MCF 10A (cell line): Measurements from ENCODE around the gene IL10RB. TPM values are rescaled to one million over a fixed set of nuclear protein-coding genes. Genes with fewer than 3 reads are reported as not detected.
A peak's percentile ranks its signal among the peaks of the same experiment; 100 is the strongest.

Experiments
- BruUV-seq: library from RNA; stranded (reverse); fragments of 400-500 nt; replicated peaks from 2 replicates; lab custom pipeline; 2021; lab: Mats Ljungman, UMichigan
- CTCF ChIA-PET: fragments of 300-600 bp; sonication (Branson Sonifier 250); formaldehyde crosslinking; extraction: SDS; loops from one replicate; lab custom pipeline; 2021; ENCODE audit warnings: antibody characterized with exemption, inconsistent platforms; lab: Yijun Ruan, JAX
- POLR2A ChIA-PET: fragments of 300-600, 350-650 bp; sonication (Branson Sonifier 250); formaldehyde crosslinking; extraction: SDS; loops from one replicate; lab custom pipeline; 2020; ENCODE audit warnings: antibody characterized with exemption, inconsistent platforms; lab: Yijun Ruan, JAX
- DNase-seq: peaks from one replicate; pipeline ENCODE4 v3.0.0-alpha.2; 2018; ENCODE audit not compliant: unreplicated experiment
- H3K27ac Mint-ChIP-seq: one replicate; pipeline ENCODE4 v1.8.0; 2022; ENCODE audit warnings: mild to moderate bottlenecking, low read depth, mixed read lengths; ENCODE audit not compliant: unreplicated experiment
- H3K27me3 Mint-ChIP-seq: one replicate; pipeline ENCODE4 v1.8.0; 2022; ENCODE audit warnings: mixed read lengths; ENCODE audit not compliant: insufficient read depth, unreplicated experiment
- H3K36me3 Mint-ChIP-seq: one replicate; pipeline ENCODE4 v1.8.0; 2022; ENCODE audit warnings: mild to moderate bottlenecking, moderate library complexity, mixed read lengths; ENCODE audit not compliant: insufficient read depth, unreplicated experiment
- H3K4me1 Mint-ChIP-seq: one replicate; pipeline ENCODE4 v1.8.0; 2022; ENCODE audit warnings: mixed read lengths; ENCODE audit not compliant: insufficient read depth, unreplicated experiment
- H3K4me3 Mint-ChIP-seq: one replicate; pipeline ENCODE4 v1.8.0; 2022; ENCODE audit warnings: mild to moderate bottlenecking, moderate library complexity, mixed read lengths; ENCODE audit not compliant: unreplicated experiment
- H3K9me3 Mint-ChIP-seq: one replicate; pipeline ENCODE4 v1.8.0; 2022; ENCODE audit warnings: mixed read lengths; ENCODE audit not compliant: unreplicated experiment
- intact Hi-C: fragments of 100-400 bp; cut with micrococcal nuclease; formaldehyde crosslinking; loops from 2 replicates; pipeline ENCODE4 v1.14.1; 2022
- total RNA-seq: library from RNA; stranded (reverse); gene quantifications from 2 replicates; pipeline ENCODE4 v1.2.3, GENCODE V29; 2022
- TF ChIP-seq, protein P1 (sequence below): fragments of 200-600 bp; IDR thresholded peaks from one replicate; pipeline ENCODE4 v1.8.0; 2022; ENCODE audit warnings: antibody characterized with exemption, mild to moderate bottlenecking; ENCODE audit not compliant: unreplicated experiment

IL10RB gene
- total RNA-seq, 1 experiment from 2014 or later: 23.2 TPM

DNA sequence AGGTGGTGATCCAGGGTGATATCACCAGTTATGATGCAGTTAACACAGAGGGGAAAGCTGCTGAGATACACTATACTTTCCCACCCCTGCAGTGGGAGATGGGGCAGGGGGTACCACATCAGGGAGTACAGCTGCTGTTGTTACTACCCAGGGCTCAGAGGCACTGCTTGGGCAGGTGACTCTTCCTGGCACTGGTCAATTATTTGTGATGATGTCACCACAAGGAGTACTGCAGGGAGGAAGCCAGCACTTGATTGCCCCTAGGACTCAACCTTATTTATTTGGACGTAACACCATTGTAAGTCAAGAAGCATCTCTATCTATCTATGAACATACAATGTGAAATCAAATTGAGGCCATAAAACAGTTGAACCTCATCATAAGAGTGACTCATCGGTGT, 68.7 kb downstream of the IL10RB start:
- CTCF ChIA-PET: interaction anchor here (0.7 kb wide), 1 partner anchor 137 kb away, joined by 3 read pairs; no protein-coding TSS in a partner anchor
- peaks cover 14% of the 10 kb centered on the region for H3K9me3 Mint-ChIP-seq
- H3K27ac Mint-ChIP-seq: no peak overlapping the region
- BruUV-seq: no TSS peak
- TF ChIP-seq, protein P1, sequence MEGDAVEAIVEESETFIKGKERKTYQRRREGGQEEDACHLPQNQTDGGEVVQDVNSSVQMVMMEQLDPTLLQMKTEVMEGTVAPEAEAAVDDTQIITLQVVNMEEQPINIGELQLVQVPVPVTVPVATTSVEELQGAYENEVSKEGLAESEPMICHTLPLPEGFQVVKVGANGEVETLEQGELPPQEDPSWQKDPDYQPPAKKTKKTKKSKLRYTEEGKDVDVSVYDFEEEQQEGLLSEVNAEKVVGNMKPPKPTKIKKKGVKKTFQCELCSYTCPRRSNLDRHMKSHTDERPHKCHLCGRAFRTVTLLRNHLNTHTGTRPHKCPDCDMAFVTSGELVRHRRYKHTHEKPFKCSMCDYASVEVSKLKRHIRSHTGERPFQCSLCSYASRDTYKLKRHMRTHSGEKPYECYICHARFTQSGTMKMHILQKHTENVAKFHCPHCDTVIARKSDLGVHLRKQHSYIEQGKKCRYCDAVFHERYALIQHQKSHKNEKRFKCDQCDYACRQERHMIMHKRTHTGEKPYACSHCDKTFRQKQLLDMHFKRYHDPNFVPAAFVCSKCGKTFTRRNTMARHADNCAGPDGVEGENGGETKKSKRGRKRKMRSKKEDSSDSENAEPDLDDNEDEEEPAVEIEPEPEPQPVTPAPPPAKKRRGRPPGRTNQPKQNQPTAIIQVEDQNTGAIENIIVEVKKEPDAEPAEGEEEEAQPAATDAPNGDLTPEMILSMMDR: no peak
- DNase-seq: no peak
- no peaks in the 10 kb centered on the region for H3K27me3 Mint-ChIP-seq
- H3K36me3 Mint-ChIP-seq: peaks cover 32% of the 10 kb centered on the region
- intact Hi-C loops: no loop called here
- H3K4me3 Mint-ChIP-seq: no peak overlapping the region
- POLR2A ChIA-PET: interaction anchor here (1.9 kb wide), 1 partner anchor 10 kb away, joined by 11 read pairs; the partner anchor contains the start of gene IFNAR1
- H3K4me1 Mint-ChIP-seq: no peaks in the 10 kb centered on the region

DNA sequence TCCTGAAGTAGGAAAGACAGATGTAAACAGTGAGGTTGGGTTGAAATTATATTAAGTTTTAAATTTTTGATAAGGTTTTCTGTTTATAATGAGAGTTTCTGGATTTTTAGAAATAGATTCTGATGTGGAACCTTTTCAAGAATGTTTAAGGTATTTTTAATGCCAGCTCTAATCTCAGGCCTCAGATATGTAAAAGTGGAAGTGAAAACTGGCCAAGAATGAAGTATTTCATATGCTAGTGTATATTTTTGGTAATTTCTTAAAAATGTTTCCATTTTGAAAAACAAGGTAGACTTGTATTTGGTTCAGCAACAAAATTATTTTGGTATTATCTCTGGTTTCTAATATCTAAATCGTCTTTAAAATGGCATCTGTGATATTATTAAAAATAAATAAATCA, 73.0 kb downstream of the IL10RB start:
- Mint-ChIP-seq H3K9me3 (no peaks in the 10 kb centered on the region), H3K27ac (no peak overlapping the region), H3K36me3 (peaks cover 40% of the 10 kb centered on the region), H3K4me3 (no peak overlapping the region), H3K4me1 (no peaks in the 10 kb centered on the region), H3K27me3 (no peaks in the 10 kb centered on the region)
- intact Hi-C loops: no loop called here
- ChIA-PET POLR2A (interaction anchor here (1.2 to 2.4 kb wide), 4 partner anchors 8 to 108 kb away, joined by 3 to 15 read pairs (median 4); partner anchors contain the start of gene IFNAR1), CTCF (interaction anchor here (1.0 to 4.5 kb wide), 3 partner anchors 9 to 46 kb away, joined by 3 to 20 read pairs (median 4); no protein-coding TSS in a partner anchor)
- DNase-seq: no peak
- TF ChIP-seq, protein P1: no peak
- no TSS peak for BruUV-seq

DNA sequence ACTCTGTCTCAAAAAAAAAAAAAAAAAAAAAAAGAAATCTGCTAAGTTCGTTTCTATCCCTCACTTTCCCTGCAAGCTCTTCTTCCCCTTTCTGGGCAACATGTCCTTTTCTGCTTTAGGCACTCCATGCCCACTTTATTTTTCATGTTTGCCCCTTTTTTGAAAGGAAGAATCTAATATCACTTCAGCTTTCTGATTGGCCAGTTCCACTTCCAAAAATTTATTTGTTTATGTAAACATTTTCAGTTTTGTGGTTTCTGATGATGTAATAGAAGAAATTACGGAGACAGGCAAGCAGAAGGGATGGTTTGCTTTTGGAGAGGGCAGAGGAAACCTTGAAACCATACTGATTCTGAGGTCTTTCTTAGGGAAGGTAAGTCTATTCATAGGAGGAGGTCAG, 73.8 kb downstream of the IL10RB start:
- peak overlapping the region; percentile 70 for H3K27ac Mint-ChIP-seq
- no peaks in the 10 kb centered on the region for H3K4me1 Mint-ChIP-seq
- CTCF ChIA-PET: interaction anchor here (1.5 to 4.5 kb wide), 2 partner anchors 21 to 45 kb away, joined by 4 to 20 read pairs; no protein-coding TSS in a partner anchor
- POLR2A ChIA-PET: interaction anchor here (0.9 to 2.4 kb wide), 4 partner anchors 9 to 109 kb away, joined by 3 to 15 read pairs (median 4); partner anchors contain the start of gene IFNAR1
- TF ChIP-seq, protein P1: no peak
- no peaks in the 10 kb centered on the region for H3K9me3 Mint-ChIP-seq
- H3K27me3 Mint-ChIP-seq: no peaks in the 10 kb centered on the region
- no peak overlapping the region for H3K4me3 Mint-ChIP-seq
- intact Hi-C loops: no loop called here
- no TSS peak for BruUV-seq
- no peak for DNase-seq
- H3K36me3 Mint-ChIP-seq: peaks cover 43% of the 10 kb centered on the region

DNA sequence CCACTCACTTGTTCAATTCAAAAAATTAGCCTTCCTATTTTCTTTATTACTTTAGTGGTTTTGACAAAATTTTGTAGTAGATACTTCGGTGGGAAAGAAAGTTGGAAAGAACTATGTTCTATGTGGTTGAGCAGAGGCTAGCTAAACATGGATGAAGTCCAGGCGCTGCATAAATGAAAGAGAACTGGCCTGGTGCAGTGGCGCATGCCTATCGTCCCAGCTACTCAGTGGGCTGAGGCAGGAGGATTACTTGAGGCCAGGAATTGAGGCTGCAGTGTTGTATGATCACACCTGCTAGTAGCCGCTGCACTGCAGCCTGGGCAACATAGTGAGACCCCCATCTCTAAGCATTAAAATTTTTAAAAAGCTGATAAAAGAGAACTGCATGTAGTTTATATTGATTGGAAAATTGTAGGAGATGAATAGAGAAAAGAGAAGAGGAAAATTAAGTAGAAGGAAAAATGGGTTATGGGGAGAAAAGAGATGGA, 79.6 kb downstream of the IL10RB start:
- TF ChIP-seq, protein P1: no peak
- H3K9me3 Mint-ChIP-seq: no peaks in the 10 kb centered on the region
- no peaks in the 10 kb centered on the region for H3K27me3 Mint-ChIP-seq
- ChIA-PET POLR2A (interaction anchor here (0.7 to 1.3 kb wide), 5 partner anchors 9 to 99 kb away, joined by 3 to 6 read pairs (median 4); partner anchors contain the start of gene IFNAR1), CTCF (interaction anchor here (0.7 to 2.0 kb wide), 4 partner anchors 9 to 94 kb away, joined by 3 to 11 read pairs (median 4); partner anchors contain the start of gene IFNAR1)
- H3K27ac Mint-ChIP-seq: no peak overlapping the region
- no peak for DNase-seq
- BruUV-seq: TSS peak; percentile 5
- H3K4me3 Mint-ChIP-seq: no peak overlapping the region
- peaks cover 68% of the 10 kb centered on the region for H3K36me3 Mint-ChIP-seq
- intact Hi-C loops: no loop called here
- no peaks in the 10 kb centered on the region for H3K4me1 Mint-ChIP-seq

Other genes with a start within 250 kb of the IL10RB start
- gene OLIG2, start 240.4 kb upstream of the IL10RB start, total RNA-seq: not detected in 2 replicates
- gene OLIG1, start 196.2 kb upstream of the IL10RB start, total RNA-seq: not detected in 2 replicates
- 7.3 and 8.8 TPM in 2 replicates for gene IFNAR2, start 36.4 kb upstream of the IL10RB start, total RNA-seq
- gene IFNAR1, start 58.6 kb downstream of the IL10RB start, total RNA-seq: 30.0 and 35.5 TPM in 2 replicates
- gene IFNGR2, start 137.0 kb downstream of the IL10RB start, total RNA-seq: 77.0 and 87.7 TPM in 2 replicates
- 20.7 and 27.8 TPM in 2 replicates for gene TMEM50B, start 213.6 kb downstream of the IL10RB start, total RNA-seq
- gene DNAJC28, start 225.3 kb downstream of the IL10RB start, total RNA-seq: 0.28 and 0.39 TPM in 2 replicates